GM12878 (cell line): ENCODE results near the gene C1RL. TPM values are rescaled to one million over a fixed set of nuclear protein-coding genes. Genes with fewer than 3 reads are reported as not detected.

Experiments
- polyA plus RNA-seq, 11 experiments: library from polyadenylated mRNA; depleted of rRNA in 4 of 11; unstranded in 6 of 11; stranded (reverse) in 5 of 11; fragments of >200 nt; fragmentation: Nextera tagmentation in 4 of 11; fragmentation: Illumina TruSeq in 1 of 11; extraction: Ambion mirVana in 4 of 11; extraction: Trizol in 1 of 11; gene quantifications; 1 replicate in 1 of 11; 2 replicates in 10 of 11; pipeline versions ENCODE4 v1.2.1 to v1.2.3, GENCODE V29; 2011 to 2016; ENCODE audit warnings: inconsistent platforms in 2 of 11, missing spikeins in 2 of 11, low read depth in 1 of 11
- small RNA-seq: library from RNA; depleted of rRNA; stranded (forward); fragments of <200 nt; gene quantifications from one replicate; pipeline ENCODE3, GENCODE V24; 2014
- total RNA-seq, 4 experiments: library from RNA; depleted of rRNA in 3 of 4; stranded (reverse); fragments of >200 nt in 3 of 4; fragmentation: Illumina TruSeq in 1 of 4; extraction: Trizol in 1 of 4; gene quantifications; 2 replicates each; pipeline versions ENCODE4 v1.2.1 to v1.2.3, GENCODE V29; 2013 to 2021

Gene C1RL
- total and polyA plus RNA-seq, 10 of the 15 experiments (the other 5 are each of a cell fraction or from before 2014, with no cell fraction given) = 1.3 to 12.8 (median 8.1) TPM

Small RNA genes within 50 kb of the gene (small RNA-seq; reads per million reads assigned to genes)
- not detected for gene RNU6-485P

Other genes with a start within 250 kb of the C1RL start
Only the 7 nearest of the 17 such genes appear.
- gene EMG1, start 138.3 kb downstream of the C1RL start, total RNA-seq (2014; rRNA removed) = 54.6 and 69.0 TPM in 2 replicates
- gene EMG1, start 138.3 kb downstream of the C1RL start, total RNA-seq (2014; rRNA removed; fragmentation: Illumina TruSeq; extraction: Trizol) = 67.8 and 69.9 TPM in 2 replicates
- gene EMG1, start 138.3 kb downstream of the C1RL start, total RNA-seq (2021) = 82.4 and 84.4 TPM in 2 replicates
- gene EMG1, start 138.3 kb downstream of the C1RL start, polyA plus RNA-seq (2011; rRNA removed) = 75.9 and 77.7 TPM in 2 replicates
- 77.2 and 91.3 TPM in 2 replicates for gene EMG1, start 138.3 kb downstream of the C1RL start, polyA plus RNA-seq (2014; fragmentation: Illumina TruSeq; extraction: Trizol)
- gene EMG1, start 138.3 kb downstream of the C1RL start, polyA plus RNA-seq (2014; fragmentation: Nextera tagmentation; extraction: Ambion mirVana) = 100 to 1,000 TPM; 158 to 164 TPM
- gene EMG1, start 138.3 kb downstream of the C1RL start, polyA plus RNA-seq (2014; rRNA removed) = 78.0 and 94.4 TPM in 2 replicates
- 100 to 1,000 TPM; 154 to 165 TPM for gene EMG1, start 138.3 kb downstream of the C1RL start, polyA plus RNA-seq (2016; fragmentation: Nextera tagmentation; extraction: Ambion mirVana)
- gene LPCAT3, start 90.7 kb downstream of the C1RL start, total RNA-seq (2014; rRNA removed) = 19.1 and 21.6 TPM in 2 replicates
- gene LPCAT3, start 90.7 kb downstream of the C1RL start, total RNA-seq (2014; rRNA removed; fragmentation: Illumina TruSeq; extraction: Trizol) = 16.4 and 16.9 TPM in 2 replicates
- 23.1 and 23.3 TPM in 2 replicates for gene LPCAT3, start 90.7 kb downstream of the C1RL start, total RNA-seq (2021)
- 39.1 and 48.3 TPM in 2 replicates for gene LPCAT3, start 90.7 kb downstream of the C1RL start, polyA plus RNA-seq (2011; rRNA removed)
- gene LPCAT3, start 90.7 kb downstream of the C1RL start, polyA plus RNA-seq (2014; fragmentation: Illumina TruSeq; extraction: Trizol) = 28.3 and 29.5 TPM in 2 replicates
- 1 to 10 TPM; 2.6 to 3.7 TPM for gene LPCAT3, start 90.7 kb downstream of the C1RL start, polyA plus RNA-seq (2014; fragmentation: Nextera tagmentation; extraction: Ambion mirVana)
- gene LPCAT3, start 90.7 kb downstream of the C1RL start, polyA plus RNA-seq (2014; rRNA removed) = 28.3 and 31.1 TPM in 2 replicates
- 10 to 100 TPM; 22.8 to 24.4 TPM for gene LPCAT3, start 90.7 kb downstream of the C1RL start, polyA plus RNA-seq (2016; fragmentation: Nextera tagmentation; extraction: Ambion mirVana)
- 0.73 and 1.1 TPM in 2 replicates for gene C1S, start 48.5 kb downstream of the C1RL start, total RNA-seq (2014; rRNA removed)
- gene C1S, start 48.5 kb downstream of the C1RL start, total RNA-seq (2014; rRNA removed; fragmentation: Illumina TruSeq; extraction: Trizol) = 0.09 and 0.27 TPM in 2 replicates
- 1.2 and 1.3 TPM in 2 replicates for gene C1S, start 48.5 kb downstream of the C1RL start, total RNA-seq (2021)
- 0.96 and 1.1 TPM in 2 replicates for gene C1S, start 48.5 kb downstream of the C1RL start, polyA plus RNA-seq (2011; rRNA removed)
- 0.38 and 0.51 TPM in 2 replicates for gene C1S, start 48.5 kb downstream of the C1RL start, polyA plus RNA-seq (2014; fragmentation: Illumina TruSeq; extraction: Trizol)
- gene C1S, start 48.5 kb downstream of the C1RL start, polyA plus RNA-seq (2014; fragmentation: Nextera tagmentation; extraction: Ambion mirVana) = under 1 TPM; 0.10 to 0.16 TPM
- gene C1S, start 48.5 kb downstream of the C1RL start, polyA plus RNA-seq (2014; rRNA removed) = 0.34 and 1.4 TPM in 2 replicates
- gene C1S, start 48.5 kb downstream of the C1RL start, polyA plus RNA-seq (2016; fragmentation: Nextera tagmentation; extraction: Ambion mirVana) = under 1 TPM; 0.20 to 0.32 TPM
- gene C1R, start 16.8 kb downstream of the C1RL start, total RNA-seq (2014; rRNA removed) = 0.87 and 0.96 TPM in 2 replicates
- gene C1R, start 16.8 kb downstream of the C1RL start, total RNA-seq (2014; rRNA removed; fragmentation: Illumina TruSeq; extraction: Trizol) = 0.76 and 0.88 TPM in 2 replicates
- gene C1R, start 16.8 kb downstream of the C1RL start, total RNA-seq (2021) = 1.7 and 1.8 TPM in 2 replicates
- 0.82 and 1.3 TPM in 2 replicates for gene C1R, start 16.8 kb downstream of the C1RL start, polyA plus RNA-seq (2011; rRNA removed)
- 1.4 and 1.5 TPM in 2 replicates for gene C1R, start 16.8 kb downstream of the C1RL start, polyA plus RNA-seq (2014; fragmentation: Illumina TruSeq; extraction: Trizol)
- under 1 TPM in 1 of 2 experiments, not detected in 1; 0.31 TPM for gene C1R, start 16.8 kb downstream of the C1RL start, polyA plus RNA-seq (2014; fragmentation: Nextera tagmentation; extraction: Ambion mirVana)
- gene C1R, start 16.8 kb downstream of the C1RL start, polyA plus RNA-seq (2014; rRNA removed) = 1.9 and 2.8 TPM in 2 replicates
- under 1 TPM; 0.73 to 0.86 TPM for gene C1R, start 16.8 kb downstream of the C1RL start, polyA plus RNA-seq (2016; fragmentation: Nextera tagmentation; extraction: Ambion mirVana)
- 0.34 TPM in 1 of 2 replicates, not detected in the other for gene RBP5, start 19.7 kb upstream of the C1RL start, total RNA-seq (2014; rRNA removed)
- gene RBP5, start 19.7 kb upstream of the C1RL start, total RNA-seq (2014; rRNA removed; fragmentation: Illumina TruSeq; extraction: Trizol) = not detected in 2 replicates
- gene RBP5, start 19.7 kb upstream of the C1RL start, total RNA-seq (2021) = not detected in 2 replicates
- 0.11 and 0.19 TPM in 2 replicates for gene RBP5, start 19.7 kb upstream of the C1RL start, polyA plus RNA-seq (2011; rRNA removed)
- not detected in 2 replicates for gene RBP5, start 19.7 kb upstream of the C1RL start, polyA plus RNA-seq (2014; fragmentation: Illumina TruSeq; extraction: Trizol)
- gene RBP5, start 19.7 kb upstream of the C1RL start, polyA plus RNA-seq (2014; fragmentation: Nextera tagmentation; extraction: Ambion mirVana) = under 1 TPM in 1 of 2 experiments, not detected in 1; 0.29 TPM
- 0.35 TPM in 1 of 2 replicates, not detected in the other for gene RBP5, start 19.7 kb upstream of the C1RL start, polyA plus RNA-seq (2014; rRNA removed)
- 1 to 10 TPM in 1 of 2 experiments, under 1 TPM in 1; 0.23 to 1.1 TPM for gene RBP5, start 19.7 kb upstream of the C1RL start, polyA plus RNA-seq (2016; fragmentation: Nextera tagmentation; extraction: Ambion mirVana)
- gene CLSTN3, start 21.2 kb upstream of the C1RL start, total RNA-seq (2014; rRNA removed) = 11.9 and 13.8 TPM in 2 replicates
- gene CLSTN3, start 21.2 kb upstream of the C1RL start, total RNA-seq (2014; rRNA removed; fragmentation: Illumina TruSeq; extraction: Trizol) = 8.3 and 8.8 TPM in 2 replicates
- 17.1 and 24.7 TPM in 2 replicates for gene CLSTN3, start 21.2 kb upstream of the C1RL start, total RNA-seq (2021)
- gene CLSTN3, start 21.2 kb upstream of the C1RL start, polyA plus RNA-seq (2011; rRNA removed) = 16.9 and 28.9 TPM in 2 replicates
- gene CLSTN3, start 21.2 kb upstream of the C1RL start, polyA plus RNA-seq (2014; fragmentation: Illumina TruSeq; extraction: Trizol) = 9.5 and 14.7 TPM in 2 replicates
- under 1 TPM; 0.09 to 0.14 TPM for gene CLSTN3, start 21.2 kb upstream of the C1RL start, polyA plus RNA-seq (2014; fragmentation: Nextera tagmentation; extraction: Ambion mirVana)
- 33.8 and 35.9 TPM in 2 replicates for gene CLSTN3, start 21.2 kb upstream of the C1RL start, polyA plus RNA-seq (2014; rRNA removed)
- 1 to 10 TPM; 6.5 to 7.1 TPM for gene CLSTN3, start 21.2 kb upstream of the C1RL start, polyA plus RNA-seq (2016; fragmentation: Nextera tagmentation; extraction: Ambion mirVana)
- gene PEX5, start 80.5 kb upstream of the C1RL start, total RNA-seq (2014; rRNA removed) = 12.3 and 14.5 TPM in 2 replicates
- gene PEX5, start 80.5 kb upstream of the C1RL start, total RNA-seq (2014; rRNA removed; fragmentation: Illumina TruSeq; extraction: Trizol) = 11.9 and 13.0 TPM in 2 replicates
- 29.2 and 31.9 TPM in 2 replicates for gene PEX5, start 80.5 kb upstream of the C1RL start, total RNA-seq (2021)
- gene PEX5, start 80.5 kb upstream of the C1RL start, polyA plus RNA-seq (2011; rRNA removed) = 12.1 and 17.1 TPM in 2 replicates
- gene PEX5, start 80.5 kb upstream of the C1RL start, polyA plus RNA-seq (2014; fragmentation: Illumina TruSeq; extraction: Trizol) = 10.1 and 14.4 TPM in 2 replicates
- gene PEX5, start 80.5 kb upstream of the C1RL start, polyA plus RNA-seq (2014; fragmentation: Nextera tagmentation; extraction: Ambion mirVana) = 1 to 10 TPM; 1.3 to 2.9 TPM
- gene PEX5, start 80.5 kb upstream of the C1RL start, polyA plus RNA-seq (2014; rRNA removed) = 15.2 and 17.9 TPM in 2 replicates
- gene PEX5, start 80.5 kb upstream of the C1RL start, polyA plus RNA-seq (2016; fragmentation: Nextera tagmentation; extraction: Ambion mirVana) = 1 to 10 TPM; 6.6 to 7.1 TPM